Right lobe of liver (tissue), 4 donors: ENCODE measurements around the gene CCT8.

Source experiments
- POLR2A ChIP-seq: fragments of 450-650 bp; IDR thresholded peaks from one replicate; pipeline ENCODE4 v1.6.1; 2017; ENCODE audit warnings: antibody characterized with exemption, mild to moderate bottlenecking
- TF ChIP-seq, protein P1 (sequence below), 4 donors: fragments of 200-600 bp in 3 of 4; fragments of 450-650 bp in 1 of 4; IDR thresholded peaks; one replicate each; pipeline versions ENCODE4 v1.5.1 to v1.8.0; 2016 to 2022; ENCODE audit warnings: antibody characterized with exemption in 4 of 4, mild to moderate bottlenecking in 2 of 4
- donor health status: DM: no; HTN: no; CAD: no.
- donor health status: DM: no; HTN: no; CAD: no.
- donor health status: DM: no; HTN: yes; CAD: no.

DNA sequence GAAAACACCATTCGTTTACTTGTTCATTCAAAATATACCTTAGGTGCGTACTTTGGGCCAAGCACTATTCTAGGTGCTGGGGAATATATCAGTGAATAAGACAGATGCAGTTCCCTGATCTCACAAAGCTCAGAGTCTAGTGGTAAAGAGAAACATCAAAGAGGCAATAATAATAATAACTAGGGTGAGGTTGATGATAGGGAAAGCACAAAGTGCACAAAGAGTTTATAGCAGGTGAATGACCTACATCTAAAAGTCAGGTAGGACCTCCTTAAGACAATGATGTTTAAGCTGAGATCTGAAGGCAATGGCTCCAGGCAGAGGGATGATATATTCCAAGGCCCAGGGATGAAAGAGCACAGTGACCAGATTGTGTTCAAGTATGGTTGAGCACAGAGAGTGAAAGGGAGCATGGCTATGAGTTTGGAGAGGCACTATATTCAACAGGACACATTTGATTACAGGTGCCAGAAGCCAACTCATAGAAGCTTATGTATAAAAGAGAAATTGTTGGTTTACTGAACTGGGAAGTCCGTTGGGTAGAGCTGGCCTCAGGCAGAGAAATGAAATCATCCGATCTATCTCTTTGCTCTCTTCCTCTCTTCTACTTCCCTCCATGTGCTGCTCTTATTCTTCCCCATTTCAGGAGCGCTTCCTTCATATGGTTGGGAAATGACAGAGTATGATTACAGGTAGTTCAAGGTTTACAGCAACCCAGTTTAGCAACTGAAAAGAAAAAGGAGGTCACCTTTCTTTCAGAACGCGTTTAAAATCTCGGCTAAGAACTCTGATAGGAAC, 23.0 kb upstream of the CCT8 start:
- TF ChIP-seq, protein P1, sequence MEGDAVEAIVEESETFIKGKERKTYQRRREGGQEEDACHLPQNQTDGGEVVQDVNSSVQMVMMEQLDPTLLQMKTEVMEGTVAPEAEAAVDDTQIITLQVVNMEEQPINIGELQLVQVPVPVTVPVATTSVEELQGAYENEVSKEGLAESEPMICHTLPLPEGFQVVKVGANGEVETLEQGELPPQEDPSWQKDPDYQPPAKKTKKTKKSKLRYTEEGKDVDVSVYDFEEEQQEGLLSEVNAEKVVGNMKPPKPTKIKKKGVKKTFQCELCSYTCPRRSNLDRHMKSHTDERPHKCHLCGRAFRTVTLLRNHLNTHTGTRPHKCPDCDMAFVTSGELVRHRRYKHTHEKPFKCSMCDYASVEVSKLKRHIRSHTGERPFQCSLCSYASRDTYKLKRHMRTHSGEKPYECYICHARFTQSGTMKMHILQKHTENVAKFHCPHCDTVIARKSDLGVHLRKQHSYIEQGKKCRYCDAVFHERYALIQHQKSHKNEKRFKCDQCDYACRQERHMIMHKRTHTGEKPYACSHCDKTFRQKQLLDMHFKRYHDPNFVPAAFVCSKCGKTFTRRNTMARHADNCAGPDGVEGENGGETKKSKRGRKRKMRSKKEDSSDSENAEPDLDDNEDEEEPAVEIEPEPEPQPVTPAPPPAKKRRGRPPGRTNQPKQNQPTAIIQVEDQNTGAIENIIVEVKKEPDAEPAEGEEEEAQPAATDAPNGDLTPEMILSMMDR (IDR thresholded peaks at IDR 0.05), result no peak
- TF ChIP-seq POLR2A, result no peak
